GM18498 (cell line): ENCODE results near the gene ZDHHC11B.
"Not testable (repeated sequence)": the region's sequence is repeated elsewhere in the genome, so short reads cannot be mapped to it uniquely, and the experiment has no call there.

Source experiments
- ATAC-seq: cut with Tn5 transposase; IDR thresholded peaks from one replicate; pipeline ENCODE4 v1.9.1; 2021; ENCODE audit warnings: mild to moderate bottlenecking, moderate library complexity; ENCODE audit not compliant: unreplicated experiment

The ZDHHC11B gene

DNA sequence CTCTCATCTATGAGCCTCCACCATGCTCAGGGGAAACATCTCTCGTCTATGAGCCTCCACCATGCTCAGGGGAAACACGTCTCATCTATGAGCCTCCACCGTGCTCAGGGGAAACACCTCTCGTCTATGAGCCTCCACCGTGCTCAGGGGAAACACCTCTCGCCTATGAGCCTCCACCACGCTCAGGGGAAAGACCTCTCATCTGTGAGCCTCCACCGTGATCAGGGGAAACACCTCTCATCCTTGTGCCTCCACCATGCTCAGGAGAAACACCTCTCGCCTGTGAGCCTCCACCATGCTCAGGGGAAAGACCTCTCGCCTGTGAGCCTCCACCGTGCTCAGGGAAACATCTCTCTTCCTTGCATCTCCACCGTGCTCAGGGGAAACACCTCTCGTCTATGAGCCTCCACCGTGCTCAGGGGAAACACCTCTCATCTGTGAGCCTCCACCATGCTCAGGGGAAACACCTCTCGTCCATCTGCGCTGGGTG lies 30.3 kb downstream of the ZDHHC11B start:
- not testable (repeated sequence) for ATAC-seq

DNA sequence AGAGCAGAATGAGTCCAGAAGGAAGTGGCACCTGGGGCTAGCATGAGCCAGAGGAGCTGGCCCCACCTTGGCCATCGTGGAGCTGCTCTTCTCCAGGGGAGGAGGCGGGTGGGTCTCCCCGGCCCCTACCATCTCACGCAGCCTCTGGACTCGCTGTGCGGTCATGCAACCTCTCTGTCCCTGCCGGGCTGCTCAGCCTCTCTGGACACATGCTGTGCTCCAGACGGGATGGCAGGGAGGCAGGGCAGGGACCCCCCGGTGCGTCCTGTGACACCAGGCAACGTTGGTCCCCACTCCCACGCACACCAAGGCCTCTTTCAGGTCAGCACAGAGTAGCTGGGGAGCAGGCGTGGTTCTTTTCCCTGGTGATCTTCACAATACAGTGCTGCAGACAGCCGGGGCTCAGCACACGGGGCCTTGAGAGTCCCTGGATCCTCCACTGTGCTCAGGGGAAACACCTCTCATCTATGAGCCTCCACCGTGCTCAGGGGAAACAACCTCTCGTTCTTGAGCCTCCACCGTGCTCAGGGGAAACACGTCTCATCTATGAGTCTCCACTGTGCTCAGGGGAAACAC lies 30.9 kb downstream of the ZDHHC11B start:
- ATAC-seq: not testable (repeated sequence)

GRCh38 chr5:752532-753115 lies 31.9 kb downstream of the ZDHHC11B start:
- ATAC-seq: not testable (repeated sequence)

- ATAC-seq: not testable (repeated sequence)
These were observed 32.5 kb downstream of the ZDHHC11B start for GRCh38 chr5:751992-752391.

DNA sequence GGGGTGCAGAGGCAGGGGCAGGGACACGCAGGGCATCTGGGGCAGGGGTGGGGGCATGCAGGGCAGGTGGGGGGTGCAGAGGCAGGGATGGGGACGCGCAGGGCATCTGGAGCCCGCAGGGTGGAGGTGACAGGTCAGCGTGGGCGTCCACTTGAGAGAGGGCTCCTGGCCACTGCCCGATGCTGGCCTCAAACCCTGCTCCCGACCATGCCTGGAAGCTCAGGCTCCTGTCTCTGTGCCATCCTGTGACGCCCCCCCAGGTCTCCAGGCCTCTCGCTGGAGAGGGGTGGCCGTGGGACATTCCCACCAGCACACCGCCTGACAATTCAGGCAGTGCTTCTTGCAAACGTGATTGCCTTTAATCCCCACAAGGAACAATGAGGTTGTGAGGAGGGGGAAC lies 33.0 kb downstream of the ZDHHC11B start:
- no peak for ATAC-seq

- not testable (repeated sequence) for ATAC-seq
These were observed 34.3 kb downstream of the ZDHHC11B start for GRCh38 chr5:750226-750625.

DNA sequence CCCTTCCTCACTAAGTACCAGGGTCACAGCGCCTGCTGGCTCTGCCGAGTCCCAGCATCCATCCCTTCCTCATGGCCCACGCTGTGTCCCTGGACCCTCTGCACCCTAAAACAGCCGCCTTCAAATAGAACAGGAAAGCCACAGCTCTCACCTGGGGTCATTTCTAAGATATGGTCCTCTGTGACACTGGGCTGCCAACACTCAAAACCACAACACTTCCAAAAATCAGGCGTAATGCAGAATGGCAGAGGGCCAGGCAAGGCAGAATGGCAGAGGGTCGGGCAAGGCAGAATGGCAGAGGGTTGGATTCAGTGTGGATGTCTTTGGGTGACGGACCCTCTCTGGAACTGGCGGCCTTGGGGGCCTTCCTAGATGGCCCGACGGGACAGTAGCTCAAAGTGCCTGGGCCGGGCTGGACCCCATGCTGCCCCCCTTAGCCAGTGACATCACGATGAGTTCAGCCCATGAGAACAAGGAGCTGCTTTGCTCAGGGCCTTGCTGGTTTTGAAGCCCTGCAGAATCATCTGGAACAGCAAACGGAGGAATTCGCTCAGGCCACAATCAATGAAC lies 35.3 kb downstream of the ZDHHC11B start:
- no peak for ATAC-seq

GRCh38 chr5:748011-748980 lies 36.2 kb downstream of the ZDHHC11B start:
- ATAC-seq: not testable (repeated sequence)

- ATAC-seq: not testable (repeated sequence)
These were observed 37.2 kb downstream of the ZDHHC11B start for GRCh38 chr5:747303-747844.

GRCh38 chr5:746258-746761 lies 38.2 kb downstream of the ZDHHC11B start:
- ATAC-seq: no peak

DNA sequence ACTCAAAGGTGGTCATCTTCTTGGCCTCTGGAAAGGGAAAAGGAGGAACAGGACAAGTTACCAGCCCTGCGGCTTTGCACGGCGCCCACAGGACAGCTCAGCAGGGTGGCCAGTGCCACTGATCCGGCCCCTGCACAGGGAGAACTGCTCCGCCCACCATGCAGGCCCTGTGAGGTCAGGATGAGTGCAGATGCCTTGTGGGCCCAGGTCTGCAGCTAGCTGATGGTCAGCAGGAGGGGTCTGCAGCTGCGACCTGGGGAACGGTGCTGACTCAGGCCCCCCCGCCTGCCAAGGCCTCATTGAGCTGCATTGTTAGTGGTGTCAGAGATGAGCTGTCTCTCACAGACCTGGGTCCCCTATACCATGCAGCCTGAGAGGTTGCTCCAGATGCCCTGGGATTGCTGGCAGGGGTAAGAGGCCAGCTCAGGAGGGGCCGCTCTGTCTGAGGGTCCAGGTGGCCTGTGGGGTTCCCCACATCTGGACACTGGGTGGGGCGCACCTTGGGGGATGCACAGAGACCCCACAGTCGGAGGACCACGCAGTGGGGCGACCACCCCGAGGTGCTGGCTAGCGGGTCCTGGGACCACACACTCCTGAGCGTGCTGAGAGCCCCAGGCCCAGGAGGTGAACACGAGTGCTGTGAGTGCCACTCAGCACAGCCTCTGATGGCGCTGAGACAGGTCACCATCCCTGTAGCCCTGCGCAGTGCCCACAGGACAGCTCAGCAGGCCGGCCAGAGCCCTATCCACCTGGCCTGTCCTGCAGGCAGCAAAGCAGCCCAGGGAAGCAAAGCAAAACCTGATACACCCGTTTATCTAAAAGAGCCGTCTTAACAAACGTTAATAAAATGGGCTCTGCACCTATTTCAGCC lies 39.0 kb downstream of the ZDHHC11B start:
- ATAC-seq: not testable (repeated sequence)

GRCh38 chr5:743696-744404 lies 40.7 kb downstream of the ZDHHC11B start:
- ATAC-seq: not testable (repeated sequence)

DNA sequence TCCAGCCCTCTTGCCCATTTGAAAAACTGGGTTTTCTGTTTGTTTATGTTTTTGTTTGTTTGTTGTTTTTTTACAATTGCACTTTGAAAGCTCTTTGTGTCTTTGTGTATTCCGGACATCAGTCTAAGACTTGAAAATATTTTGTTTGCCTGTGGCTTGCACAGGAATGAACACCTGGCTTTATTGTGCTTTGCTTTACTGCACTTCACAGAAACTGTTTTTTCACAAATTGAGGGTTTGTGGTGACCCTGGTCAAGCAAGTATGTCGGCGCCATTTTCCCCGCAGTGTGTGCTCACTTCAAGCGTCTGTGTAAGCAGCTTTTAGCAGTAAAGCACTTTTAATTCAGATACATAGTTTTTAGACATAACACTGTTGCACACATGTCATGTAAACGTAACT lies 42.3 kb downstream of the ZDHHC11B start:
- ATAC-seq: not testable (repeated sequence)

GRCh38 chr5:734145-734544 lies 50.4 kb downstream of the ZDHHC11B start:
- ATAC-seq: not testable (repeated sequence)

GRCh38 chr5:732754-733454 lies 51.6 kb downstream of the ZDHHC11B start:
- ATAC-seq: not testable (repeated sequence)

- not testable (repeated sequence) for ATAC-seq
These were observed 55.3 kb downstream of the ZDHHC11B start for GRCh38 chr5:729225-729624.

DNA sequence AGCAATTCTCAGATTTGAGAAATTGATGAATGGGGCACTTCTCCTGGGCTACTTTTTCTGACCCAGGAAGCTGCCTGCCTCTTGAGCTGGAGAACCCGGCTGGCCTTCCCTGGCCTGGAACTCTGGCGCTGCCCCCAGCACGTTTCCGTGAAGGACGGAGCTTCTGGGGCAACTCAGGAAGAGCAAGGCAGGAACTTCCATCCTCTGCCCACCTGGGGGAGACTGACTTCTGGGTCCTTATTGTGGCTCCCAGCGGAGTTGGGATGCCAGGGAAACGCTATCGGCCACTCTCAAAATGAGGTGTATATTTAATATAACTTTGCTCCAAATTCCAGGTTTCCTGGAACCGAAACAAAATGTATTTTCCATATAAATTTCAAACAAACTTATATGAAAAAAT lies 57.4 kb downstream of the ZDHHC11B start:
- ATAC-seq: not testable (repeated sequence)

GRCh38 chr5:723865-724264 lies 60.7 kb downstream of the ZDHHC11B start:
- ATAC-seq: not testable (repeated sequence)
